ENCODE measurements around the gene VWF.
"Not testable (repeated sequence)": the region's sequence is repeated elsewhere in the genome, so short reads cannot be mapped to it uniquely, and the experiment has no call there.

Gene VWF

DNA sequence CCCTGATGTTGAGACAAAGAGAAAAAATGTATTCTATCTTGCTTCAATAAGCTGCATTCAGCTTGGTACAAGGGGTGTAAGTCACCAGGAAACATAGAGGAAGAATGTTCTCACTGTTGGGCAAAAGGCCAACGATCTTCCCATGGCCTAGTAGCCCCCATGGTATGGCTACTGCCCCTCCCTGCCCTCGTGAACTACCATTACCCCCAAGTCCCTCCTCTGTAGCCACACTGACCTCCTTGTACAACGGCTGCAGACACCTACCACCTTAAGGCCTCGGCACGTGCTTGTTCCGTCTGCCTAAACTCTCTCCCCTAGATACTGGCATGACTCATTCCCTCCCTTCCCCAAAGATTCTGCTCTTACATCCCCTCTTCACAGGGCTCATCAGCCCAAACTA, 97.5 kb downstream of the VWF start:
- no peaks in the 10 kb centered on the region for H3K9me3 ChIP-seq (ENCODE audit: control insufficient read depth, low read length)
- no peak overlapping the region for H3K4me3 ChIP-seq (ENCODE audit: low read depth, low read length)
- H3K9ac ChIP-seq = no peak overlapping the region
- no peaks in the 10 kb centered on the region for H3K4me1 ChIP-seq
- no peak overlapping the region for H3K4me2 ChIP-seq (ENCODE audit: low read length)
- TF ChIP-seq, protein P1, sequence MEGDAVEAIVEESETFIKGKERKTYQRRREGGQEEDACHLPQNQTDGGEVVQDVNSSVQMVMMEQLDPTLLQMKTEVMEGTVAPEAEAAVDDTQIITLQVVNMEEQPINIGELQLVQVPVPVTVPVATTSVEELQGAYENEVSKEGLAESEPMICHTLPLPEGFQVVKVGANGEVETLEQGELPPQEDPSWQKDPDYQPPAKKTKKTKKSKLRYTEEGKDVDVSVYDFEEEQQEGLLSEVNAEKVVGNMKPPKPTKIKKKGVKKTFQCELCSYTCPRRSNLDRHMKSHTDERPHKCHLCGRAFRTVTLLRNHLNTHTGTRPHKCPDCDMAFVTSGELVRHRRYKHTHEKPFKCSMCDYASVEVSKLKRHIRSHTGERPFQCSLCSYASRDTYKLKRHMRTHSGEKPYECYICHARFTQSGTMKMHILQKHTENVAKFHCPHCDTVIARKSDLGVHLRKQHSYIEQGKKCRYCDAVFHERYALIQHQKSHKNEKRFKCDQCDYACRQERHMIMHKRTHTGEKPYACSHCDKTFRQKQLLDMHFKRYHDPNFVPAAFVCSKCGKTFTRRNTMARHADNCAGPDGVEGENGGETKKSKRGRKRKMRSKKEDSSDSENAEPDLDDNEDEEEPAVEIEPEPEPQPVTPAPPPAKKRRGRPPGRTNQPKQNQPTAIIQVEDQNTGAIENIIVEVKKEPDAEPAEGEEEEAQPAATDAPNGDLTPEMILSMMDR (IDR thresholded peaks at IDR 0.05) = no peak
- no peaks in the 10 kb centered on the region for H3K36me3 ChIP-seq (ENCODE audit: control insufficient read depth, insufficient read depth, low read length)
- H3K79me2 ChIP-seq = no peaks in the 10 kb centered on the region
- no peaks in the 10 kb centered on the region for H3K27me3 ChIP-seq (ENCODE audit: control insufficient read depth, insufficient read depth, low read length)
- no peak overlapping the region for H2AFZ ChIP-seq
- no peak overlapping the region for H3K27ac ChIP-seq

DNA sequence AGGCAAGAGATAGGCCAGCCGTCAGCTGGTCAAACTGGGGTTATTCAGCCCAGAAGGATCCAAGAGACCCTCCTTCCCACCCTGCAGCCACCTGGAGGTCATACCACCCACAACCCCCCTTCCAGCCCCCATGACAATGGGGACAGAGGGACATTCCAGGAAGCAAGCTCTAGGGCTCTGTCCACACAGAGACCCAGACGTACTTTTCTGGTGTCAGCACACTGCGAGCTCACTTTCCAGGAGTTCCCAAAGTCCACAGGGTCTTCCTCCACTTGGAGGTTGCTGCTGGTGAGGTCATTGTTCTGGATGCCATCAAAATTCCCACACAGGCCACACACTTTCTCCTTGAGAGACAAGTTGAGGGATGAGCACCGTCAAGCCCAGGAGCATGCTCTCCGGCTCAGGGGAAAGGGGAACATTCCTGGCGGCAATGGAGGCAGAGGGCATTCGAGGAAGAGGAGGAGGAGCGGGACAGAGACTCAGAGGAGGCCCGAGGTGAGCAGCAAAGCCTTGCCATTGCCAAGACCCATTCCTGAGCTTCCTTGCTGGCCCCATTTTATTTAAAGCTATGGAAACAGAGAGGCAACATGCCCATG, 98.7 kb downstream of the VWF start:
- H3K4me2 ChIP-seq (ENCODE audit: low read length); H3K79me2 ChIP-seq; H3K9ac ChIP-seq; H3K4me1 ChIP-seq; H3K4me3 ChIP-seq (ENCODE audit: low read depth, low read length); H3K9me3 ChIP-seq (ENCODE audit: control insufficient read depth, low read length); H2AFZ ChIP-seq; H3K36me3 ChIP-seq (ENCODE audit: control insufficient read depth, insufficient read depth, low read length); H3K27ac ChIP-seq; H3K27me3 ChIP-seq (ENCODE audit: control insufficient read depth, insufficient read depth, low read length): not testable (repeated sequence)

DNA sequence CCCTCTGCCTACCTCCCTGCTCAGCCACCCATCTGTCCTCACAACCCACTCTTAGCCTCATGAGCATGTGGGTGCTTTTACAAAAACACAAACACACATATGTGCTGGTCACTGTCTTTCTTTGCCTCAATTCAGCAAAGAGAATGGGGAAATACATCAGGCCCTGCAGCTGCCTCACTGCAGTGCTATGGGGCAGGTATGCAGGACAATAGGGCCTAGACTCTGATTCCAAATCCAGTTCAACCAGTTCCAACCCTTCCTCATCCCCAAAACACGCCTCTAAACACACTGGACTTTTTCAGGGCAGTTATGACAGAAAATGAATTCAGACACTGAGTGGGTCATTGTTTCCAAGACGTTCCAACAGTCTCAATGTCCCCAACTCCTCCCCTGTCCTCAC, 100.4 kb downstream of the VWF start:
- not testable (repeated sequence) for H2AFZ ChIP-seq; H3K4me3 ChIP-seq (ENCODE audit: low read depth, low read length); H3K27ac ChIP-seq; H3K36me3 ChIP-seq (ENCODE audit: control insufficient read depth, insufficient read depth, low read length); H3K79me2 ChIP-seq; H3K4me1 ChIP-seq; H3K27me3 ChIP-seq (ENCODE audit: control insufficient read depth, insufficient read depth, low read length); H3K9me3 ChIP-seq (ENCODE audit: control insufficient read depth, low read length); H3K4me2 ChIP-seq (ENCODE audit: low read length); H3K9ac ChIP-seq

DNA sequence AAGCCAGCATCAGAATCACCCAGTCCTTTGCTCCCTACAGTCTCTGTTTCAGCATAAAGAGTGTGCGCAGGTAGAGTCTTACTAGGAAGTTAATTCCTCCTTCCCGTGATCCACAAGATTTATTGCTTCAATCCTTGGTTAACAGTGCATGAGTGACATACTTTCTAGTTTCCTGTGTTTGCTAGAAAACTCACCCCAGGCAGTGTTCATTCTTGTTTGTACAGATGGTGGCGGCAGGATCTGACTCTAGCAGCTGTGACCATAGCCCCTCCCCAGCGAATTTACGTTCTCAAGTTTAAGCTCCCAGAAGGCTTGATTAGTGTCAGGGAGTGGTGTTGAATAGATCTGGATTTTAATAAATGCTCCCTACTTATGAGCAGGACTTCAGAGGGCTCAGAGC, 103.5 kb downstream of the VWF start:
- H3K27me3 ChIP-seq (ENCODE audit: control insufficient read depth, insufficient read depth, low read length) = no peaks in the 10 kb centered on the region
- H2AFZ ChIP-seq = no peak overlapping the region
- H3K4me1 ChIP-seq = no peaks in the 10 kb centered on the region
- H3K9ac ChIP-seq = no peak overlapping the region
- no peaks in the 10 kb centered on the region for H3K36me3 ChIP-seq (ENCODE audit: control insufficient read depth, insufficient read depth, low read length)
- no peak overlapping the region for H3K27ac ChIP-seq
- TF ChIP-seq, protein P1 (IDR thresholded peaks at IDR 0.05) = no peak
- no peak overlapping the region for H3K4me2 ChIP-seq (ENCODE audit: low read length)
- H3K4me3 ChIP-seq (ENCODE audit: low read depth, low read length) = no peak overlapping the region
- H3K9me3 ChIP-seq (ENCODE audit: control insufficient read depth, low read length) = no peaks in the 10 kb centered on the region
- no peaks in the 10 kb centered on the region for H3K79me2 ChIP-seq

DNA sequence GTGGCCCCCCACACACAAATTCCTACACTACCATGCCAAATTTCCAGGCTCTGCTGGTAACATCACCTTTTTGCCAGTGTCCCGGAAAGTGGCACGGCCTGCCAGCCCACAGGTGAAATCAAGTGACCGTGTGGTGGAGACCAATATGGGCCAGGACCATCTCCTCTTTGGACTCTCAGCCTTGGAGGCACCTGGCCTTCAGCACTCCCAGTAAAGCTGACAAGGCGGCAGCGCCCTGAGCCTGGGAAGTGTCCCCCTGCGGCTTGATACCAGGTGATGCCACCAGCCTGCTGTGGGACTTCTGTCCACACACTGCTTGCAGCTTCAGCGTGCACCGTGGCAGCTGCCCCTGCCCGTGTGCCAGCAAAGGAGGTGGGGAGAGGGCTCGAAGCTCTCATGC, 104.0 kb downstream of the VWF start:
- H3K4me1 ChIP-seq; H3K79me2 ChIP-seq; H3K36me3 ChIP-seq (ENCODE audit: control insufficient read depth, insufficient read depth, low read length); H3K27ac ChIP-seq; H3K4me2 ChIP-seq (ENCODE audit: low read length); H3K4me3 ChIP-seq (ENCODE audit: low read depth, low read length); H3K9ac ChIP-seq; H2AFZ ChIP-seq; H3K27me3 ChIP-seq (ENCODE audit: control insufficient read depth, insufficient read depth, low read length); H3K9me3 ChIP-seq (ENCODE audit: control insufficient read depth, low read length): not testable (repeated sequence)

DNA sequence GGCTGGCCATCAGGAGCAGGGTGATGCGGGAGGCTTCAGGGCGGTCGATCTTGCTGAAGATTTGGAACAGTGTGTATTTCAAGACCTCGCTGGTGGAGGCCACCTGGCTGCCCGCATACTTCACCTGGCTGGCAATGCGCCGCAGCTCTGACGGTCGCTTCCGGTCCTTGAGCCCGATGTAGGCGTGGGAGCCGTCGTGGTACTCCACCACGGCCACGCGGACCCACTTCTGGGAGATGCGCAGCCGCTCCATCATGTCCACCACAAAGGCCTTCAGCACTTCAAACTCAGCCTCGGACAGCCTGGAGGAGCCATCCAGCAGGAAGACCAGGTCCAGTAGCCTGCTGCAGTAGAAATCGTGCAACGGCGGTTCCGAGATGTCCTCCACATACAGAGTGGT, 105.2 kb downstream of the VWF start:
- not testable (repeated sequence) for H3K36me3 ChIP-seq (ENCODE audit: control insufficient read depth, insufficient read depth, low read length); H3K4me2 ChIP-seq (ENCODE audit: low read length); H3K9ac ChIP-seq

DNA sequence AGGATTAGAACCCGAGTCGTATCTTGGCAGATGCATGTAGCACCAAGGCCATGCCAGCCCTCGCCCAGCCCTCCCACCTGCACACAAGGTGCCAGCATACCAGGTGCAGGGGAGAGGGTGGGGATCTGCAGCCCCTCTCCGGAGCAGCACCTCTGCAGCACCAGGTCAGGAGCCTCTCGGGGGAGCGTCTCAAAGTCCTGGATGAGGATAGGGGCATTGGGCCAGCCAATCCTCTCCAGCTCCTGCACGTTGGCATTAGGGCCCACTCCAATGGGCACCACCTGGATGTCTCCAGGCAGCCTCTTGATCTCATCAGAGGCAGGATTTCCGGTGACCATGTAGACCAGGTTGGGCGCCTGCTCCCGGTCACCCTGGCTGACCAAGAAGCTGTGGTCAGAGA, 106.2 kb downstream of the VWF start:
- TF ChIP-seq, protein P1 (IDR thresholded peaks at IDR 0.05) = no peak
- Histone ChIP-seq H3K4me1 (no peaks in the 10 kb centered on the region), H3K9ac (no peak overlapping the region)

More for the DNA sequence above, 105.2 kb downstream of the VWF start:
- not testable (repeated sequence) for H2AFZ ChIP-seq; H3K27me3 ChIP-seq (ENCODE audit: control insufficient read depth, insufficient read depth, low read length); H3K9me3 ChIP-seq (ENCODE audit: control insufficient read depth, low read length); H3K4me1 ChIP-seq; H3K79me2 ChIP-seq; H3K27ac ChIP-seq; H3K4me3 ChIP-seq (ENCODE audit: low read depth, low read length)

More for the DNA sequence above, 106.2 kb downstream of the VWF start:
- Histone ChIP-seq H2AFZ (no peak overlapping the region), H3K4me3 (ENCODE audit: low read depth, low read length) (no peak overlapping the region), H3K27ac (no peak overlapping the region), H3K27me3 (ENCODE audit: control insufficient read depth, insufficient read depth, low read length) (no peaks in the 10 kb centered on the region), H3K79me2 (no peaks in the 10 kb centered on the region), H3K36me3 (ENCODE audit: control insufficient read depth, insufficient read depth, low read length) (no peaks in the 10 kb centered on the region), H3K9me3 (ENCODE audit: control insufficient read depth, low read length) (no peaks in the 10 kb centered on the region), H3K4me2 (ENCODE audit: low read length) (no peak overlapping the region)
